GM21447 (cell line): ENCODE results near the gene ALOX12.

ENCODE experiments used
- ATAC-seq: cut with Tn5 transposase; IDR thresholded peaks from one replicate; pipeline ENCODE4 v1.9.1; 2021; ENCODE audit not compliant: unreplicated experiment

The ALOX12 gene

GRCh38 chr17:7002288-7003047, 6.6 kb downstream of the ALOX12 start:
- no peak for ATAC-seq

DNA sequence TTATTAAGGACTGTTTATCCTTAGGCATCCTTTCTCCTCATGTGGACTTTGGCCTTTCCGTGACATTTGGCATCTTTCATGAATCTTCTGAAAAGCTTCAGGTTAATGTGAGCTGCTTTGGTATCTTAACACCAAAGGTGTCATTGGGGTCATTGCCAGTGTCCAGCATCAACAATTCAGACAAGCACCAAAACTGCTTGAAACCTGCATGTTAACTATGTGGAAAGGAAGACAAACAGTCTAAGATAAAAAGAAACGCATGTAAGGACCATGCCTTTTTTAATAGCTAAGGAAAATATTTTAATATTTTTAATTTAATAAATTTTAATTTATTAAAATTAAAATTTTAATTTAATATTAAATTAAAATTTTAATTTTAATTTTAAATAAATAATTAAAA, 7.9 kb downstream of the ALOX12 start:
- ATAC-seq: no peak

GRCh38 chr17:7004398-7005253, 8.8 kb downstream of the ALOX12 start:
- ATAC-seq: no peak

GRCh38 chr17:7005716-7006115, 9.9 kb downstream of the ALOX12 start:
- no peak for ATAC-seq

DNA sequence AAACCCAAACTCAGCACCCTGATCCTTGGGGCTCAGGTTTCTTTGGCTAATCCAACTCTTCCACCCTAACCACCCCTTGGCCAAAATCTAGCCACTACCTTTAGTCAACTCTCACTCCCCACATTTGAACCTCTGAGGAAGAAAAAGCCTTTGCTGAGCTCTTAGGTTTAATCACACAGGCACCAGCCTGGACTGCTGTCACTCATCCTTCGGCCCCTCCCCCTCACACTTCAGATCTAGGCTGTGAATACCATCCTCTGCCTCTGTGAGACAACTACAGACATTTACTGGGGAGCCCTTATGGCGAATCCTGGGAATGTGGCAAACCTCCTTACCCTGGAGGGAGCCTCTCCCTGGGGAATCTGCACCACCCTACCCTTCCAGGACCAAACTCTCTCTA, 11.3 kb downstream of the ALOX12 start:
- ATAC-seq: no peak

GRCh38 chr17:7010523-7010922, 14.7 kb downstream of the ALOX12 start:
- ATAC-seq: no peak

- no peak for ATAC-seq
Measured at GRCh38 chr17:7011415-7011814, 15.6 kb downstream of the ALOX12 start.

DNA sequence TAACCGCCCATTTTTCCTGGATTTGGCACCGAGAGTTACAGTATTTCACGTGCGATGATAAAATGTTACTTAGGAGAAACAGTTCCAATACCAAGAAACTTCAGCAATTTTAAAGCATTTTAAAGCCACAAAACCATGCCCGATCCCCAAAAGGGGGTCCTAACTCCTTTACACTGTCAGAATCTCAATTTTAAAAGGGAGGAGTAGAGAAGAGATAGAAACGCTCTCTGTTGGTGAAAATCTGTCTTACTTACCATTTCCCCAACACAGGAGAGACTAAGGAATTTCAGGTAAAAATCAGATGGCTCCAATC, 16.0 kb downstream of the ALOX12 start:
- ATAC-seq: no peak

DNA sequence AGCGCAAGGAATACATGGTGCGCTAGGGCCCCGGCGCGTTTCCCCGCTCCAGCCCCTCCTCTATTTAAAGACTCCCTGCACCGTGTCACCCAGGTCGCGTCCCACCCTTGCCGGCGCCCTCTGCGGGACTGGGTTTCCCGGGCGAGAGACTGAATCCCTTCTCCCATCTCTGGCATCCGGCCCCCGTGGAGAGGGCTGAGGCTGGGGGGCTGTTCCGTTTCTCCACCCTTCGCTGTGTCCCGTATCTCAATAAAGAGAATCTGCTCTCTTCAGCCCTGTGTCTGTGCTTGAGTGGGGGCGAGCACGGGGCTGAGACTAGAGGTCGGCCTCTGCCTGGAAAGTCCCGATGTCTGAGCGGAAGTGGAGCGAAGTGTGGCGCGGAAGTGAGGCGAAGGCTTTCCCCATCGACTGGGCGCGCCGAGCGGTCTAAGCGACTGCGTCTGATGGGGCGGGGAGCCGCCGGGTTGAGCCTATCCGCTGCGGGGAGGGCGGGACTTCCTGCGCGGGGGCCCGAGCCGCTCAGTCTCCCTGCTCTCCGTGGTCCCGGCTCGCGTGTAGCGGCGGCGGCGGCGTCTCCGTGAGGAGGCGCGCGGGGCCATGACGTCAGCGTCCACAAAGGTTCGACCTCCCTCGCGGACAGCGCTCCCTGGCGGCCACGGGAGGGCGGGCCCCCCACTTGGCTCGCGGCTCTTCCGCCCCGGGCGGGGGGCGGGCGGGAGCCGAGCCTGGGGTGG, 18.6 kb downstream of the ALOX12 start:
- ATAC-seq: peak; percentile 66

- peak; percentile 22 for ATAC-seq
Measured at GRCh38 chr17:7014995-7015958, 19.4 kb downstream of the ALOX12 start.

DNA sequence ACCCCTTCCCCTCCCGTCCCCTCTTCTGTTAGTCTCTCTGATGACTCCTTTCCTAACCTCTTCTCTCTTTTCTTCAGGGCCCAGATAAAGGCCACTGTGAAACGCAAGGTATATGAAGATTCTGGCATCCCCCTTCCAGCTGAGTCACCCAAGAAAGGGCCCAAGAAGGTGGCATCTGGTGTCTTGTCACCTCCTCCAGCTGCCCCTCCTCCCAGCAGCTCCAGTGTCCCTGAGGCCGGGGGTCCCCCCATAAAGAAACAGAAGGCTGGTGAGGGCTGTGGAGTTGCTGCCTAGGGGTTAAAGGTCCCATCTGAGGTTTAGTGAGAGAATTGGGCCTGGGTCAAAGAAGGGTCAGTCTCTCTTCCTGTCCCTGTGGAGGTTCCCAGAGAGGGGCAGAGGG, 20.6 kb downstream of the ALOX12 start:
- ATAC-seq: no peak

DNA sequence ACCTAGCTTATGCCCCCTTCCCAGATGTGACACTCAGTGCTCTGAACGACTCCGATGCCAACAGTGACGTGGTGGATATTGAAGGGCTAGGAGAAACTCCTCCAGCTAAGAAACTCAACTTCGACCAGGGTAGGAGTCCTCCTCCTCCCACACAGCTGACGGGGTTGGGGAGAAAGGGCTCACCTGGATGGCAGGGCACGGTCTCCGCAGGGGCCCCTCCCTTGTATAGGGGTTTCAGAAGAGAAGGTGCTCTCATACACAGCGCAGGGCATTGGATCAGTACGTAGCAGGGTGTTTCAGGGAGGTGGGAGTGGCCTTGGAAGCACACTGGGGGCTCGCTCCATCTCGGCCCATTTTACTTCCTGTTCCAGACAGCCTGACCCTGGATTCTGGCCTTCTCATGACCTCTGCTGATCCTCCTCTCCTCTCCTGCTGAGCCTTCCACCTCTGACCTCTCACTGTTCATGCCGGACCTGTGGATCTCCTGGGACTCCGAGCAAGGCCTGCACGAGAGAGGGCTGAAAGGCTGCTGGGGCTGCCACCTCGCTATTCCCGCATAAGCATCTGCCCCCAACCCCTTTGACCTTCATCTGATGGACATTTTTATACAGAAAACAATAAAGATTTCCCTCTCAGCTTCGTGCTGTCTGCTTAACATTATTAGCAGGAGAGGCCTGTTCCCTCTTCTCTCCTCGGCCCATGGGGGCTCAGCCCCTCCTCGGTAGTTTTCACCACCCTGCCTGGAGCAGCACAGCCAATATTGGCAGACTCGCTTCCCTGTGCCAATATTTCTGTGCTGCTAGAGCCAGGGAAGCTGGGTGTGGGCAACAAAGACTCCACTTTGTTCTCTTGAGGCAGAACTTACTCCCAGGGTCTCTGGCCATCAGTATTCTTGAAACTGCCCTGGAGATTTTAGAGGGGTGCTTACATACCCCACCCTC, 21.3 kb downstream of the ALOX12 start:
- ATAC-seq: no peak

- no peak for ATAC-seq
Measured at GRCh38 chr17:7017827-7018200, 22.0 kb downstream of the ALOX12 start.

DNA sequence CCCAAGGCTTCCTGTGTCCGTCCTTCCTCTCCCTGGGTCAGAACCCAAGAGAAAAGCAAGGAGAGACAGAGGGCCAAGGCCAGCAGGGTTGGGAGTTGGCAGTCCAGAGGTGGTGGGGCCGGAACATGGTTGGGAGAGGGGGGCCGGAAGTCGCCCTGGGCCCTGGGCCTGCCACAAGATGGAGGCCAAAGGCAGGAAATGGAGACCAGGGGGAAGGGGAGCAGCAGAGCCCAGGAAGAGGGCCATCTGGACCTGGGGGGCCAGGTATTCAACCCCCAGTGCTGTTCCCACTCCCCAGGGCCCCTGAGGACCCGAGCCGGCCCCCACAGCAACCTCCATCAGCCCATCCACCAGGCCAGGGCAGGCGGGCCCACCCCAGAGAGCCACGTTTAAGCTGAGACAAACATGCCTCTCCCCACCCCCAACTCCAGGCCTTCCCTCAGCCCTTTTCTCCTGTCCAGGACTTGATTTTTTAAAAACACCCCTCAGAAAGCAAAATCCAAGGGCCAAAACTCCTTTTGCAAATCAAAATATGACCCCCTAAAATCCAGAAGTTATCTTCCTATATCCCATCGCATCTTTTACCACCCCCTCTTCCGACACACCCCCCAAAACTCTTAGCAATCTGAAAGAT, 22.6 kb downstream of the ALOX12 start:
- ATAC-seq: no peak

GRCh38 chr17:7019367-7019766, 23.5 kb downstream of the ALOX12 start:
- no peak for ATAC-seq

- ATAC-seq: no peak
Measured at GRCh38 chr17:7019839-7020519, 24.1 kb downstream of the ALOX12 start.

GRCh38 chr17:7020894-7021664, 25.2 kb downstream of the ALOX12 start:
- no peak for ATAC-seq
